ENCODE data around the gene BMP6.

The BMP6 gene

DNA sequence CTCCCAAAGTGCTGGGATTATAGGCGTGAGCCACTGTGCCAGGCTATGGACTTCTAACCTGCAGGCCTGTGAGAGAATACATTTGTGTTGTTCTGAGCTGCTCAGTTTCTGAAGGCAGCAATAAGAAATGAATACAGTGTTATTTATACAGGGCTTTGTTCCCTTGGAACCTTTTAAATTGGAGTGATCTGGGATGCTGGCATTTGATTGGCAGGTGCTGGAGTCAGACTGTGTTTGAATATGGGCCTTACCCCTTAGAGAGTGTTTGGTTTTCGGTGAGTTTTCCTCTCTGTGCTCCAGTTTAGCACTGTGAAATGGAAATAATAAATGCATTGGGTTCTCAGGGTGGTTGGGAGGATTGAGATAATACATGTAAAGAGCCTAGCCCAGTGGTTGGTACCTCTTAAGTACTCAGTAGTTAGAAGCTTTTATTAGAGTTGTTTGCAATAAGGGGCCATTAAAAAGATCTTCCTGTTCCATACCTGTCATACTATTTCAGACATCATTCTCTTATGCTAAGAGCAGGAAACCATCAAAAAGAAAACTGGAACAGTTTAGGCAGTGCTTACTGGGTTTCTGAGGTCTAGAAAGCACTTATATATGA lies 22.1 kb downstream of the BMP6 start:
- DNase-seq (ENCODE audit: low spot score): no peak

DNA sequence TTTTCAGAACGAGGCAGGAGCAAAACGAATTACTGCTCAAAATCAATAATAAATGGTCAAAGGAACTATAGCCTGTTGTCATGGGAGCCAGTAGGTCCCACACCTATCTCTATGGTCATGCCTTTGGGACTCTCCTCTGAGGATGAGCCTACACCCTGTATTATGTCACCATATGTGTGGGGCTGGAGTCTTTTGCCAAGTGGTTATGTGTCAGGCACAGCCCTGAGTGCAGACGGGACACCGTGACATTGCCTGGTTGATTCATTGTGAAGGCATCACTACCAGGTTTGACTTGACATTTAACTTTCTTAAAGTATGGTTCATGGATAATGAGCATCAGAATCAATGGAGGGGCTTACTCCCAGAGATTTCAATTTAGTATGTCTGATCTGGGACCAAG lies 23.6 kb downstream of the BMP6 start:
- no peak for DNase-seq (ENCODE audit: low spot score)

DNA sequence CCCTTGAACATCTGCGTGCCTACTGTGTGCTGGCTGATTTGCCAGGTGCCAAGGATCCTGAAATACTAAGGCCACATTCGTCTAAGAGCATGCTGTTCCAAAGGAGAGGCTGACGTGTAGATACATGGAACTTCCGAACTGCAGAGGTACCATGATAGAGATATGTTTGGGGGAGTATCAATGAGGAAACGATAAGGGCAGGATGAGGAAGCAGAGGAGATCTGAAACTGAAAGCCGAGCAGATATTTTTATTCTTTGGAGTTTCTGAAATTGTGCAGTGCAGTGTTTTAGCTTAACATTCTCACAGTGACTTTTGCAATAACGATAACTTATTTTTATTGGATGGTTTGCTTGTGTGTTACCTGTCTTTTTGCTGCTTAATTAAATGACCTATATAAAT lies 24.3 kb downstream of the BMP6 start:
- no peak for DNase-seq (ENCODE audit: low spot score)

DNA sequence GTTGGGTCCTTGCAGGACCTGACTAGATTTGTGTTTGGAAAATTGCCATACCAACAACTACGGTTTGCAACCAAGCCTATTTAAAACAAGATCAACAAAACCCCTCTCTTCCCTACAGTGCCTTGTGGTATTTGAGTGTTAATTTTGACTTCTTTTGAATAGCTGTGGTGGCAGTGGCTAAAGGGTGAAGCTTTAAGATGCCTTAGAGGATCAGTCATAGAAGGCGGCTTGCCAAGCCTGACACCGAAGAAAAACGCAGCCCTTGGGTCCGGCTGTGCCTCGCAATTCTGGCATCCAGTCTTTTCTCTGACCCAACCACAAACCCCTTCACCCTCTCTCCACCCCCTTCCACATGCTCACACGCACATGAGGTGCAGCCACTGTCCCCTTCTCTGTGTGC lies 32.6 kb downstream of the BMP6 start:
- DNase-seq (ENCODE audit: low spot score): no peak

DNA sequence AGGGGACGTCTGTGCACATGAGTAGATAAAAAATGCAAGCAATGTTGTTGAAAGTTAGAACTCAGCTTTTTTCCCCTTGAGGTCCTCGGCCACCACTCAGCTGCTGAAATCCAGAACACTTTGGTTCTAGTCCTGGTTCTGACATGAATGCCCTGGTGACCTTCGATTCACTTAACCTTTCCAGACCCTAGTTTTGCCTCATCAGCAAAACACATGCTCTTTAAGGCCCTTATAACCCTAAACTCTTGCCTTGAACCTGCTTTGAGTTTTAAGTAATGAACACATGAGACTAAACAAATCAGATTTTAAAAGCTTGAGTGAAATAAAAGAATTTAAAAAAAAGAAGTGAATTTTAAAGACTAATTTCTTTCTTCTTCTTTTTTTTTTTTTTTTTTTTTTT lies 33.4 kb downstream of the BMP6 start:
- no peak for DNase-seq (ENCODE audit: low spot score)

DNA sequence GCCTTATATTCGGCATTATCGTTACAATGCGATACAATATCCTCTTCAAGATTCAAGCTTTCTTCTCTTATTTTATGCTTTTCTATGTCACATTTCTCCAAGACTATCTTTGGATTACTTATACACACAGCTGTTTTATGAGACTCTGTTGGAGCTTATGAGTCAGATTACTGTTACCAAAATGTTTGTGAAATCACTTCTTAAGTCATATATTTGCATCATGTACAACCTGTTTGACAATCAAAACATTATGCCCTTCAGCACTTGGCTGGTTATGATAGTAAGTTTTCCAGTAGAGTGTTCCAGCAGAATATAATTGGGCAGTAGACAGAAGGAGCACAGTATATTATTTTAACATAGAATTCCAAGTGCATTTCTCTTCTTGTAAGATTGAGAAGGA lies 35.2 kb downstream of the BMP6 start:
- no peak for DNase-seq (ENCODE audit: low spot score)

DNA sequence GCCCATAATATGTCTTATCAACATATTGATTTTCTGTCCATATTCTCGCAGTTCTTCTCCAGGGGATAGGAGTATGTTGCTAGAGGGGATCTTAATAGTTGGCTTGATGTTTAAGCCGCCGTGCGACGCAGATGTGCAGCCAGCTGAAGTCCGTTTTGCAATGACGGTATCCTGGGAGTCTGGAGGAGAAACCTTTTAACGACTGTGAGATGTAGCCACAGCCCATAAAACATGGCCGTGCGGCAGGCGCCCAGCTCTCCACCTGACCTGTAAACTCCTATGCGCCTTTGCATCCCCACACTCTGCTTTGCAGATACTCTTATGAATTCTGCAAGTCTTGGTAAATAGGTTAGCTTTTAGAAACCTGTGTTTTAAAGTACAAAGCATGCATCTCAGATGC lies 36.9 kb downstream of the BMP6 start:
- DNase-seq (ENCODE audit: low spot score): no peak

DNA sequence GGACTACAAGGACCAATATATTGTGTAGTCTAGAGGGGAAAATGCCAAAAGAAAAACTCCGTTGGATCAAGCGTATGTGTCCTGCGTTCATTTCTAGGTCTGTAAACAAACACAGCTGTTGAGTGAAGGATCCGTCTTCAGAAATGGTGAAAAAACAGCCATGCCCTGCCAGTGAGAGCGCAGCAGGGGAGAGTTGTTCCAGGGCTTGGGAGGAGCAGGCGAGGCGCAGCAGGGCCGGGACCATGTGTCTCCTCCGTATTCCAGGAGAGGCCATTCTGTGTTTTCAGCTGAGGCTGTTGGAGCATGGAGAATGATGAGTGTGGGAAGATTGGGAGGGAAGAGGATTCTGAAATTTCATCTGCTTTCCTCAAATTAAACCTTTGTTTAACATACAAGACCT lies 38.0 kb downstream of the BMP6 start:
- peak; percentile 9 for DNase-seq (ENCODE audit: low spot score)

DNA sequence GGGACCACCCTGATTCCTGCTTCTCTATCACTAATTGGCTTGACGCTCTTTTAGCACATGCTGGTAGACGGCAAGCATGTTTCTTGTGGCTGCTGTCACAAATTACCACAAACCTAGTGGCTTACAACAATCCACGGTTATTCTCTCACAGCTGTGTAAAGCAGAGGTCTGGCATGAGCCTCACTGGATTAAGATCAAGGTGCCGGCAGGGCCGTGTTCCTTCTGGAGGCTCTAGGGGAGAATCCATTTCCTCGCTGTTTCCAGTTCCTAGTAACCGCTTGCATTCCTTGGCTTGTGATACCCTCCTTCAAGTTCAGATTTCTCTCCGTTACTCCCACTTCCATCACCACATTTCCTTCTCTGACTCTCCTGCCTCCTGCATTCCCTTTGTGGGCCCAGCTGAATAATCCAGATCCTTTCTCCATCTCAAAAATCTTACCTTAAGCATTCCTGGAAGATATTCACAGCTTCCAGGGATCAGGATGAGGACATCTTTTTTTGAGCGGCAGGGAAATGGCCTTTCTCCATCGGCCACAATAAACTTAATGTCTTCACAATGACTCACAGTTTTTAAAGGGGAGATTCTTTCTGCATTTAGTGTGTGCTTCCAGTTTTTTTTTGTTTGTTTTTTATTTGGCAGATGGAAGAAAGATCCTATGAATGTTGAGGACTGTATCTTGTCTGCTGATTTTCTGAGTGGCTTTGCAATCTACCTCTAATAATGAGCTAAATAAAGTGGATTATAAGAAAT lies 39.9 kb downstream of the BMP6 start:
- DNase-seq (ENCODE audit: low spot score): no peak

DNA sequence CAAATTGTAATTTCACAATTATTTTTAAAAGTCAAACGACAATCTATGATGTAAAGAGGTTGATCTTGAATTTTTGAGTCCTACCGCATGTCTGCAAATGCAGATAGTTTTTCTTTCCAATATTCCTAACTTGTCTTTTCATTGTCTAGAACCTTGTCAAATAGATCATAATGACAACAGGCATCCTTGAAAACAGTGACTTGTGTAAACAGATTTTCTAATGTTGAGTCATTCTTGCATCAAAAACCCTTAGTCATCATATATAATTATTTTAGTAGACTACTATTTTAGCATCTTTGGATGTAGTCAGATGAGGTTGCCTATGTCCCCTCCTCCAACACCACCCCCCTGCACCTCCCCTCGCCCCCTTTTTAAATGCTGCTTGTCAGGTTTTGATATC lies 43.8 kb downstream of the BMP6 start:
- no peak for DNase-seq (ENCODE audit: low spot score)

DNA sequence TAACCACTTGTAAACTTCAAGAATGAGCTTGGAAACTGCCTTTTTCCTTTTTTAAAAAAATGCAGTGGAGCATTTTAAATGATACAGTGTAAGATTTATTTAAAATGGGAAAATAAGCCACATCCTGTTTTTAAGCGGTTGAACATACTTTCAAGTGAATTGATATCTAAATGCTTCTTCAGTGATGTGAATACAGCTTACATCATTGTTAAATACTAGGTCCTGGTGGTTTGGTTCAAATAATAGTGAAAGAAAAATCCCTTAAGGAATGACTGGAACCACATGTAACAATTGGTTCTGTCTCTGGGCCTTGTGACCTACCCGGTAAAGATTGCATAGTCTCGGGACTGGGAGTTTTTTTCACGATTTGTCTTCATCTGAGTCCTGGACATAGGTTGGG lies 44.2 kb downstream of the BMP6 start:
- no peak for DNase-seq (ENCODE audit: low spot score)

DNA sequence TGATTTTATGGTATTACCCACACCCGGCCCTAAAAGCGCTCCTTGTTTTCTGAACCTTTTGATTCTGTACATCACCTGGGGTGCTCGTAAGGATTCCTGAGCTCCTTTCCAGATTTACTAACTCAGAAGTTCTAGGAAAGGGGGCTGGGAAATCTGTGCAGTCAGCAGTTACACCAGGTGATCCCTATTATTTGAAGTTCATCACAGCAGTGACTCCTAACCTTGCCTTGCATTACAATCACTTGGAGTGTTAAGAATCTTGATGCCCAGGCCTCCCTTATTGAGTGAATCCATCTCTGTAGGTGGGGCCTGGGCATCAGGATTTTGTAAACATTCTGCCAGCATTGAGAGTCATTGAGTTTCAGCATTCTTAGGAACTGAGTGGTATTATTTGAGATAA lies 44.7 kb downstream of the BMP6 start:
- no peak for DNase-seq (ENCODE audit: low spot score)

DNA sequence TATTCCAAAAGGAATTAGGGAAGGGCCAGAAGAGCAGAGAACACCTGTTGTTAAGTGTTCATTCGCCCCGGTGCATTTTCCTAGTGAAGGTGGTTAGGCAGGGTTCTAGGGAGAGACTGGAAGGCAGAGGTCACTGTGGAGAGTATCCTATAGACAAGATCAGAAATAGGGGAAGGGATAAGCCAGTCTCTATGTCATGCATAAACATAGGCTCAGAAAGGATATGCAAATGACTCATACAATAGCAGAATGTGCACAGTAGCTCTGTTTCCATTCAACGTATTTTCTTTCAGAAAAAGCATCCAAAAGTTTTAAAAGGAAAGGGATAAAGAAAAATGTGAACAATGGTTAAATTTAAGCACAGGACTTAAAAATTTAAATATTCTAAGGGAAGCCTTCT lies 47.4 kb downstream of the BMP6 start:
- no peak for DNase-seq (ENCODE audit: low spot score)

DNA sequence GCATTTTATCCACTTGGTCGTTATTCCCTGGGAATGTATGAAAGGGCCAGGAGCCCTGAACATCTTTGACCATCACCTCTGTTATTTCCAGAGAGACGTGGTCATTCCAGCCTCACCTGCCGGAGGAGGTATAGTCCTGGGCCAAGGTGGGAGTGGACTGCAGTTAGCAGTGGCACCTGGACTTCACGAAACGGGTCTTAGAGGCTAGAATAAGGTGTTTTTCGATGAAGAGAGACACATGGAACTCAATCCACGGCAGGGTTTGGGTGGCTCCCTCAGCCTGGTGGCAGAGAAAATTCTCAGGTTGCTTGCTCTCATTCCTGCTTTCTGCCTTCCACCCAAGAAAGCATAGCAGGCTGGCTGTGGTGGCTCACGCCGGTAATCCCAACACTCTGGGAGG lies 48.0 kb downstream of the BMP6 start:
- no peak for DNase-seq (ENCODE audit: low spot score)

DNA sequence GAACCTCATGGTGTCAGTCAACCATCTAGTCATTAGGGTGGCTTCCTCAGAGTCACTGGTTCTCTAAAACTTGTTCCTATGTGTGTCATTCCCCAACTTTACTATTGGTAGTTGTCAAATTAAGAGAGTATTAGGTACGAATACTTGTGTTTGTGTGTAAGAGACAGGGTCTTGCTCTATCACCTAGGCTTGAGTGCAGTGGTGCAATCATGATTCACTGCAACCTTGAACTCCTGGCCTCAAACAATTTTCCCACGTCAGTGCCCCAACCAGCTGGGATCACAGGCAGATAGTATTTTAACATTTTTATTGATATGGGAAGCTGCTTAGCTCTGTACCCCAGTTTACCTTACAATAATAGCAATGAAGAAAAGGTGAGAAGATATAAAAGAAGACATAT lies 50.6 kb downstream of the BMP6 start:
- no peak for DNase-seq (ENCODE audit: low spot score)

DNA sequence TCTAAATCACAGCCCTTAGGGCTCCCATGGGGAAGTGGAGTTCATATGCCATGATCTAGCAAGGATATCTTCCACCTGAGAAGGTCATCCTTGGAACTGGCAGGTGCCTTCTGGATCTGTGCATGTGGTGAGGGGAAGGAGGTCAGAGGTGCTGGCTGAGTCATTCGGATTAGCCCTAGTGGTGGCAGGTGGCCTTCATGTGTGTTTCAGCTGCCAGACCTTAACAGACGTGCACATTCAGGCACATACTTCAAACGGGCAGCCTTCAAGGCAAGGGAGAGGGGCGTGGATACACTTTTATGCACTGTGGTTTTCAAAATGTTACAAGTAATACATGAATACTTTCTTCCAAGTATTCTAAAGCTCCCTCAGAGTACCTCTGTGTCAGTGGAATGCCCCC lies 51.2 kb downstream of the BMP6 start:
- DNase-seq (ENCODE audit: low spot score): no peak

DNA sequence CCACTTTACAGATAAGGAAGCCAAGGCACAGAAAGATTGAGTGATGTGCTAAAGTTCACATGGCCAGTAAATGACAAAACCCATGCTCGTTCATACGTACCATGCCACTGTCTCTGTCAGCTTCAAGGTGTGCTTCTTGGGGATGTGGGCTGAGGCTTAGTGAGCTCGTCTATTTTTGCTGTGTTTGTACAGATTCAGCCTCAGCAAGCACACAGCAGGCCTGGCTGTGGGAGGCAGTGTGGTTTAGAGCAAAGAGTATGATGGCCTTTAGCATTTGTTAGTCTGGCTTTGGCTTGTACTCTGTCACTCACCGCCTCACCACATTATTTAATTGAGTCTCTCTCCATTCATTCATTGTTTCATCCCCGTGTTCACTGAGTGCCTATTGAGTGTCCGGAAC lies 55.3 kb downstream of the BMP6 start:
- DNase-seq (ENCODE audit: low spot score): no peak

DNA sequence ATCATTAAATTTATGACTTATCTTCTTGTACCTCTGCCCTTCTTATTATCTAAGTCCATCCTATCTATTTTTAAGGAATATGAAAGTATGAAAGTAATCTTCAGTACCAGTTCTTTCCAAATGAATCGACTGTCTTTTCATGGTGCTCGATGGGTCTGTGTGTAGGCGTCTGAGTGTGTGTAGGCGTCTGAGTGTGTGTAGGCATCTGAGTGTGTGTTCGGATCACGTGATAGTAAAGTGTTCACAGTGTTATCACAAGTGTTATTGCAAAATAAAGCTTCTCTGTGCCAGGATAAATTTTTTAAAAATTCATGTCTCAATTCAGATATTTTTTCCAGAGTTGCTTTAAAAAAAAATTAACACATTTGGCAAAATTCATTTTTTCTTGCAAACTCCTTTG lies 58.3 kb downstream of the BMP6 start:
- no peak for DNase-seq (ENCODE audit: low spot score)

DNA sequence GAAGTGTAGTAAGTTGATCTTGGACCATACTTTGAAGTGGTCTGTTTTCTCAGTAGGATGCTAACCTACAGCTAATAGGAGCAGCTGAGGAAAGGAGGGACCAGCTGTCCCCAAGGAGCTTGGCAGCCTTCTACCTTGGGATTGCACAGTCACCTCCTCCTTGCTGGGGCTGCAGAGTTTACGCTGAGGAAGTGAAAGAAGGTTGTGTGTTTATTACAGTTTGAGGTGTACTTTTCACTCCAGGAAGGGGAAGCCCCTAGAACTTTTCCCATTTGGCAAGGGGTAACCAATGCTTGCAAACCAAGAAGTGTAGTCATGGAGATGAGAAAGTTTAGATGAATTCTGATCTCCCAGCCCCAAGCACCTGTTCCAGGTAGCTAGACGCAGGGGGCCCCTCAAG lies 58.8 kb downstream of the BMP6 start:
- DNase-seq (ENCODE audit: low spot score): no peak

DNA sequence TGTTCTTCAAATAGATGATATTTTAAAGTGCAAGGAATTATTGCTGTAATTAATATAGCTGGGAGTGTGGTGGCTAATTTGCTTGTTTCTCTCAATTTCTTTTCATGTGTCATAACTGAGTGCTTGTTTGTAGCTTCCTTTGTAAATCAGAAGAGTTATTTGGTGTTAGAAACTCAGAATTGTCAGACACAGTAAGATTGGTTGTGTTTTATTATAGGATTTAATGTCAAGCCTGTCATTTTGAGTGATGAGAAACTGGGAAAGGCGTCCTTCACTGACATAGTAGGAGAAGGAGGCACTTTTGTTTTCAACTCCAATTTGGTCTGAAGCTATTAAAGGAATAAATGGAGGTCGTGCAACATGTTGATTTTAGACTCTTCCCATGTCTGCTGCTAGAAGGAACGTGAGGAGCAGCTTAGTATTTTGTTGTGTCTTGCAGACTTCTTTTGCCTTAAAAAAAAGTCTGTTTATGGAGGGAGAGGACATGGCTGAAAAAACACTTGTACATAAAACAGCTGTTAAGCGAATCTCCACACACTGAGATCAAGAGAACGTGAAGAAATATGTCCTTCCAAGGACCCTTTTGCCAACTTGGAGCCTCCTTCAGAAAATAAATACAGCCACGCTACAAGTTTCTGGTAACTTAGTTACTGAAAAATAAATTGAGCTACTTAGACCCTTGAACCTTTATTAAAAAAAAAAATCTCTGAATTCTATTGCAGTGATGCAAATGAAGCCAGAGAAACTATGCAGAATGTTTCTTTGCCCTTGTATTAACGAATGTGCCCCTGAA lies 59.5 kb downstream of the BMP6 start:
- no peak for DNase-seq (ENCODE audit: low spot score)

DNA sequence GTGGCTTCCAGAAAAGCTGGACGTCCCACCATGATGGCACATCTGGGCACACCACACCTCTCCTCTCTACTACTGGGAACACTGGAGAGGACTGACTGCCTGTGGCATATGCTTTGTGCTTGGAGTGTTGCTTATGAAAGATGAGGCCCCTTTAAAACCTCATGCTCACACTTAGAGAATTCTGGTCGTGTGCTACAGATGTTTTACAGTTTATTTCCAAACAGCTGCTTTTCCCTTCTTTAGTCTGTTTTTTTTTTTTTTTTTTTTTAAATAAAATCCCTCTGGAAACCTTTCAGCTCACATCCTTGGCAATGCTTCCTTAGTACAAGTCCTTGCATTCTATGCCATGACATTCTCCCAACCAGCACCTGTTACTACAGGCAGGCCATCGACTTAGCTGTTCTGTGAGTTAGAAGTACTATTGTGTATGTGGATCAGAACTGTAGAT lies 60.3 kb downstream of the BMP6 start:
- DNase-seq (ENCODE audit: low spot score): no peak

DNA sequence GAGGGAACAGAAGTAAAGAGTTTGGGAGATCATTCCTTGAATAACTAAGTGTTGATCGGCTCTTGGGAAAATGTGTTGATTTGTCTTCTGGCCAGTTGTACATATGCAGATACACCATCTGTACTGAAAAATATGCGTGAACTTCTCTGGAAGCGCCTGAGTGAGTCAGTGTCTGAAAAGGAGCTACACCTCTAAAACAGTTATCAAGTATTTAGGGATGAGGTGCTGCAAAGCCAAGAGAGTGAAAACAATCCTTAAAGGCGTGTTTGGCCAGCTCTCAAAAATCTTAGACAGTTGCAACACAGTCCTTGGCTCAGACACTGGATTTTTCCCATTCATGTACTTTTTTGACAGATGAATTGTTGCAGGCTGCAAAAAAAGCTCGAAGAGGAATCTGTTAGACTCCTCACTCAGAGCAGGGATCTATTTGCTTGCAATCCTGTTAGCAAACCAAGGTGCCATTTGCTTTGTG lies 61.3 kb downstream of the BMP6 start:
- peak; percentile 9 for DNase-seq (ENCODE audit: low spot score)

DNA sequence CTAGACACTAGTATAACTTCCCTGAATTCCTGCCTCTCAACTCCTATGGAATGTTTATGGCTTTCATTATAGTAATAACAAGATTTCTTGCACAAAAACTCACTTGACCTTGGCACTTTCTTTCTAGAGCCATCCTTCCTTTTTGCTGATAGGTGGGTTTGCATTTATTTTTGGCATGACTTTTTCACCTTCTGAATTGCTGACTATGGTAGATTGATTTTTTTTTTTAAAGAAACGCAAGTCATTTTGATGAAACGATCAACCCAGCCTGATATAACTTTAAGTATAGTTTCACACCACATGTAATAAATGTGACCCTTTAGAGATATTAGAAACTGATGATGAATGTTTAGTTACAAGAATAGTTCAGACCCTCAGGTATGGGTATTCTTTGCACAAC lies 61.8 kb downstream of the BMP6 start:
- no peak for DNase-seq (ENCODE audit: low spot score)

All from Ammon's horn (tissue), 1 donor.